NCI-H1694 (cell line): Measurements from ENCODE around the gene EPHB6.

Experiments used
- DNase-seq: peaks from one replicate; lab custom pipeline; 2025; lab: John Stamatoyannopoulos, UW

The EPHB6 gene

GRCh38 chr7:142876991-142877910 is 22.4 kb downstream of the EPHB6 start:
- DNase-seq, result no peak

- no peak for DNase-seq
These were observed 23.4 kb downstream of the EPHB6 start for GRCh38 chr7:142878315-142878714.

- DNase-seq, result no peak
These were observed 24.2 kb downstream of the EPHB6 start for GRCh38 chr7:142879060-142879459.

GRCh38 chr7:142880876-142881505 is 26.1 kb downstream of the EPHB6 start:
- DNase-seq, result no peak

GRCh38 chr7:142881586-142882337 is 26.9 kb downstream of the EPHB6 start:
- no peak for DNase-seq

GRCh38 chr7:142882338-142882678 is 27.4 kb downstream of the EPHB6 start:
- DNase-seq, result no peak

- no peak for DNase-seq
These were observed 28.3 kb downstream of the EPHB6 start for GRCh38 chr7:142883145-142883544.

GRCh38 chr7:142883571-142884285 is 28.9 kb downstream of the EPHB6 start:
- DNase-seq, result no peak

- no peak for DNase-seq
These were observed 29.4 kb downstream of the EPHB6 start for GRCh38 chr7:142884286-142884640.

- no peak for DNase-seq
These were observed 30.7 kb downstream of the EPHB6 start, which contains the start of gene TRPV6 for GRCh38 chr7:142885311-142886230. TSS of gene TRPV6 (minus strand) at chr7:142885745.

- no peak for DNase-seq
These were observed 32.0 kb downstream of the EPHB6 start for GRCh38 chr7:142886866-142887265.

GRCh38 chr7:142887282-142888015 is 32.6 kb downstream of the EPHB6 start:
- DNase-seq, result no peak

- DNase-seq, result no peak
These were observed 34.9 kb downstream of the EPHB6 start for GRCh38 chr7:142889816-142890215.

GRCh38 chr7:142890874-142891485 is 36.1 kb downstream of the EPHB6 start:
- no peak for DNase-seq

GRCh38 chr7:142891490-142892082 is 36.7 kb downstream of the EPHB6 start:
- no peak for DNase-seq

GRCh38 chr7:142892951-142893350 is 38.1 kb downstream of the EPHB6 start:
- no peak for DNase-seq

GRCh38 chr7:142894112-142894984 is 39.5 kb downstream of the EPHB6 start:
- no peak for DNase-seq

- no peak for DNase-seq
These were observed 40.2 kb downstream of the EPHB6 start for GRCh38 chr7:142894985-142895593.
